Ascending aorta (tissue), 2 donors: ENCODE measurements around the gene PTPRN2. TPM values are rescaled to one million over a fixed set of nuclear protein-coding genes. Genes with fewer than 3 reads are reported as not detected.
"Not testable (repeated sequence)": the region's sequence is repeated elsewhere in the genome, so short reads cannot be mapped to it uniquely, and the experiment has no call there.

Experiments used
- DNase-seq, 2 donors: peaks; one replicate each; pipeline ENCODE4 v3.0.0-alpha.2; 2019; ENCODE audit warnings: low spot score in 2 of 2
- H3K27ac ChIP-seq, 2 donors: fragments of 200-600 bp; sonication (generic); one replicate each; pipeline ENCODE4 v1.5.1; 2016 to 2017; ENCODE audit warnings: mild to moderate bottlenecking in 1 of 2
- H3K27me3 ChIP-seq: fragments of 200-600 bp; sonication (generic); one replicate; pipeline ENCODE4 v1.5.1; 2017
- H3K36me3 ChIP-seq, 2 donors: fragments of 200-600 bp; sonication (generic); one replicate each; pipeline ENCODE4 v1.5.1; 2016
- H3K4me1 ChIP-seq, 2 donors: fragments of 200-600 bp; sonication (generic); one replicate each; pipeline ENCODE4 v1.5.1; 2016 to 2017; ENCODE audit warnings: mild to moderate bottlenecking in 1 of 2
- H3K4me3 ChIP-seq, 2 donors: fragments of 200-600 bp; sonication (generic); one replicate each; pipeline ENCODE4 v1.5.1; 2016 to 2017; ENCODE audit warnings: mild to moderate bottlenecking in 1 of 2
- H3K9me3 ChIP-seq, 2 donors: fragments of 200-600 bp; sonication (generic); one replicate each; pipeline ENCODE4 v1.5.1; 2016
- intact Hi-C: fragments of 100-400 bp; cut with DNase I; formaldehyde crosslinking; loops from one replicate; pipeline ENCODE4 v1.15.1; 2023
- total RNA-seq: library from RNA; depleted of rRNA; stranded (reverse); fragments of >200 nt; gene quantifications from one replicate; pipeline ENCODE4 v1.1.0, GENCODE V29; 2016
- TF ChIP-seq, protein P1 (sequence below), 3 experiments: fragments of 200-600 bp in 2 of 3; fragments of 450-650 bp in 1 of 3; sonication (generic) in 2 of 3; IDR thresholded peaks; one replicate each; pipeline ENCODE4 v1.5.1; 2016 to 2019; ENCODE audit warnings: antibody characterized with exemption in 3 of 3, mild to moderate bottlenecking in 1 of 3, moderate library complexity in 1 of 3

The PTPRN2 gene
- total RNA-seq, 1 donor from 2014 or later: 7.3 TPM

DNA sequence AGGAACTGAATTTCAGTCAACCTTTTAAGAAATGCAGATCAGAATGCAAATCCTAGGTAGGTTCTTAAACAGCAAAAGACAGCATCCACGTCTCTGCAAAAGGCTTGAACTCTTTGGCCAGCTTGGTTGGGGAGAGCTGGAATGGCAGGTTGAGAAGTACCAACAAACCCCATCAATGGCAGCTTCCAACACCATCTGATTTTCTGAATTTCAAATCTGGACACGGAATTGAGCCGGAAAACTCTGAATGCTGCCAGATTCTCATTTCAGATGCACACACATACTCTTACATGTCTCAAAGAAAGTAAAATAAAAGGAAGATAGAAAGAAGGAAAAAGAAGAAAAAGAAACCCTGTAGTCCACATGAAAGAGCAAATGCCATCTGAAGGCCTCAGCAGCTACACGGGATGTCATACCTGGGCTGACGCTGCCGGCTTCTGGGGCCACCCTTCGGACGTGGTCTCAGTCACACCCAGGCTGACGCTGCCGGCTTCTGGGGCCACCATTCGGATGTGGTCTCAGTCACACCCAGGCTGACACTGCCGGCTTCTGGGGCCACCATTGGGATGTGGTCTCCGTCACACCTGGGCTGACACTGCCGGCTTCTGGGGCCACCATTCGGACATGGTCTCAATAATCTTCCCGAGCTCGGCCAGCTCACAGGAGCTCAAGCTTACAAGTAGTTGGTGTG, 165.3 kb downstream of the PTPRN2 start:
- H3K4me3 ChIP-seq: no peak overlapping the region
- no peaks in the 10 kb centered on the region for H3K36me3 ChIP-seq
- no peak for DNase-seq
- H3K27ac ChIP-seq: no peak overlapping the region
- no peaks in the 10 kb centered on the region for H3K27me3 ChIP-seq
- no peaks in the 10 kb centered on the region for H3K4me1 ChIP-seq
- H3K9me3 ChIP-seq: no peaks in the 10 kb centered on the region
- intact Hi-C loops: no loop called here
- TF ChIP-seq, protein P1, sequence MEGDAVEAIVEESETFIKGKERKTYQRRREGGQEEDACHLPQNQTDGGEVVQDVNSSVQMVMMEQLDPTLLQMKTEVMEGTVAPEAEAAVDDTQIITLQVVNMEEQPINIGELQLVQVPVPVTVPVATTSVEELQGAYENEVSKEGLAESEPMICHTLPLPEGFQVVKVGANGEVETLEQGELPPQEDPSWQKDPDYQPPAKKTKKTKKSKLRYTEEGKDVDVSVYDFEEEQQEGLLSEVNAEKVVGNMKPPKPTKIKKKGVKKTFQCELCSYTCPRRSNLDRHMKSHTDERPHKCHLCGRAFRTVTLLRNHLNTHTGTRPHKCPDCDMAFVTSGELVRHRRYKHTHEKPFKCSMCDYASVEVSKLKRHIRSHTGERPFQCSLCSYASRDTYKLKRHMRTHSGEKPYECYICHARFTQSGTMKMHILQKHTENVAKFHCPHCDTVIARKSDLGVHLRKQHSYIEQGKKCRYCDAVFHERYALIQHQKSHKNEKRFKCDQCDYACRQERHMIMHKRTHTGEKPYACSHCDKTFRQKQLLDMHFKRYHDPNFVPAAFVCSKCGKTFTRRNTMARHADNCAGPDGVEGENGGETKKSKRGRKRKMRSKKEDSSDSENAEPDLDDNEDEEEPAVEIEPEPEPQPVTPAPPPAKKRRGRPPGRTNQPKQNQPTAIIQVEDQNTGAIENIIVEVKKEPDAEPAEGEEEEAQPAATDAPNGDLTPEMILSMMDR (IDR thresholded peaks at IDR 0.05): no peak

DNA sequence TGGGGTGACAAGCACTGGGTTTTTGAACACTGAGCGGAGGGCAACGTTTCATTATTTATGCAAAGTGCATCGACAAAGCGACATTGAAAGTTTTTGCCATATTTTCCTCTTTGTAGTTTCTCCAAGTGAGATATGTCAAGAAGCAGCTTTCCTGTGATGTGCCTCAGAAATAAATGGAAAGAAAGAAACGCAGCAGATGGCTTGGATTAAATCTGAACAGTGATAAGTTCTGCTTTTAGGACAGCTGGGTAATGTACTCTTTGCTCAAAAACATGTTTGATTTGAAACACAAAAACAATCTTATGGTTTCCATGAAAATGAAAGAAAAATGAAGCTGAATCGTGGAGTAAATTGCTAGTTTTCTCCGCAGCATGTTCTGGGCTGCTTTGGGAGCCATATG, 166.3 kb downstream of the PTPRN2 start:
- no peaks in the 10 kb centered on the region for H3K27me3 ChIP-seq
- TF ChIP-seq, protein P1 (IDR thresholded peaks at IDR 0.05): no peak
- H3K4me3 ChIP-seq: no peak overlapping the region
- no peaks in the 10 kb centered on the region for H3K36me3 ChIP-seq
- H3K9me3 ChIP-seq: no peaks in the 10 kb centered on the region
- no peak overlapping the region for H3K27ac ChIP-seq
- H3K4me1 ChIP-seq: no peaks in the 10 kb centered on the region
- DNase-seq: no peak
- intact Hi-C loops: no loop called here

DNA sequence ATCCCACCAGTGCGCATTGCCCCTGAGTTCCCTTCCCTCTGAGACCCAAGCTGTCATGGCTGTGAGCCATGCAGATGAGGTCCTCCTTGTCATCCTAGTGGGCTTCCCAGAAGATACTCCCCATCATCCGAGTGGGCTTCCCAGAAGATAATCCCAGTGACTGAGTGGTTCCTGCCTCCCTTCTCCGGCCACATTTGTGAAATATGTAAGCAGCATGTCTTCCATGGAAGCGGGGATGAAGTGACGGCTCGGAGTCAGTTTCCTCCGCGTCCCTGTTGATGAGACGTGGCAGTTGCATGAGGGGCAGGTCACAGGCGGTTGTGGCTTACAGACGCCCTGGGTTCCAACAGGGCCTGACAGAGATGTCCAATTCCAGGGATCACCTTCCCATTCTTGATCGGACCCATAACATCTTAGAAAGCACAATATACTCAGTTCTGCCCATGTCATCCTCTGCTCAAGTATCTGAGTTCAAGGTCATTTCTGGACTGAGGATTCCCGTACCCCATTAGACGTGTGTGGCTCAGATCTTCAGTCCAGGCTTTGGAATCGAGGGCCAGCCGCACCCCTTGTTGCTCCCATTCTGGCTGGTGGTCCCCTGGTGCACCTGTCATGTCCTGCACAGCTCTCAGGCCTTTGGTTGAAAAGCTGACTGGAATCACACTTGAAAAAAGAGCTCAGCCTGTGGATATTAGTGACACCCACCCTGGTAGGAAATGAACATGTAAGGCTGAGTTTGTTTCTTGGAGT, 166.9 kb downstream of the PTPRN2 start:
- no peaks in the 10 kb centered on the region for H3K27me3 ChIP-seq
- H3K36me3 ChIP-seq: no peaks in the 10 kb centered on the region
- H3K27ac ChIP-seq: no peak overlapping the region
- no peak overlapping the region for H3K4me3 ChIP-seq
- TF ChIP-seq, protein P1 (IDR thresholded peaks at IDR 0.05): no peak
- no peaks in the 10 kb centered on the region for H3K9me3 ChIP-seq
- no peaks in the 10 kb centered on the region for H3K4me1 ChIP-seq
- no peak for DNase-seq
- intact Hi-C loops: no loop called here

DNA sequence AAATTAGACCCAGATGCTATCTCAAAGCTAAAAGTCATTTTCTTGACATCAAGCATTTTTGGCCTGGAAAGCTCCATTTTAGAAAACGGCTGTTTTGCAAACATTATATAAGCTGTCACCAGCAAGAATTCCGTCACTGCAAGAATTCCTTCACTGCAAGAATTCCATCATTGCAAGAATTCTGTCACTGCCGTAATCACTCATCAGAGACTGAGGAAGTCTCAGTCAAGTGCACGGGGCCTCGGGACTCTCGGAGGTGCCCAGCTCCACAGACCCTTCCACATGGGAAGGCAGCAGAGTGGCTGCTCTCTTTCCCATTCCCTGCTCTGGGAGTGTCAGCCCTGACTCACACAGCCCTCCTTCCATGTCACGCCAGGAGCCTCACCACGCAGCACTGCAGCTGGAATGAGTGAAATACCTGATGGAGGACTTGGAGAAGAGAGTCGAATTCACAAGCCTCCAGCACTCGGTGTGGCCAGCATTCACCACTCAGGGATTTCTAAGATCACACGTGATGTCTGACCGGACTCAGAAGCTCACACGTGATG, 168.3 kb downstream of the PTPRN2 start:
- TF ChIP-seq, protein P1 (IDR thresholded peaks at IDR 0.05): no peak

DNA sequence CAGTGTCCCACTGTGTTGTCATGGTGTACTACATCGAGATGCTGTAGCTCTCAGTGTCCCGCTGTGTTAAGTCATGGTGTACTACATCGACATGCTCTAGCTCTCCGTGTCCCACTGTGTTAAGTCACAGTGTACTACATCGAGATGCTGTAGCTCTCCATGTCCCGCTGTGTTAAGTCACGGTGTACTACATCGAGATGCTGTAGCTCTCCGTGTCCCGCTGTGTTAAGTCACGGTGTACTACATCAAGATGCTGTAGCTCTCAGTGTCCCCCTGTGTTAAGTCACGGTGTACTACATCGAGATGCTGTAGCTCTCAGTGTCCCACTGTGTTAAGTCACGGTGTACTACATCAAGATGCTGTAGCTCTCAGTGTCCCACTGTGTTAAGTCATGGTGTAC, 169.2 kb downstream of the PTPRN2 start:
- H3K36me3 ChIP-seq, intact Hi-C loops, H3K27ac ChIP-seq, DNase-seq, H3K4me1 ChIP-seq, H3K9me3 ChIP-seq, H3K27me3 ChIP-seq, H3K4me3 ChIP-seq: not testable (repeated sequence)

More for the DNA sequence above, 168.3 kb downstream of the PTPRN2 start:
- DNase-seq: no peak
- no peaks in the 10 kb centered on the region for H3K9me3 ChIP-seq
- H3K4me3 ChIP-seq: no peak overlapping the region
- intact Hi-C loops: no loop called here
- H3K36me3 ChIP-seq: no peaks in the 10 kb centered on the region
- H3K27ac ChIP-seq: no peak overlapping the region
- H3K4me1 ChIP-seq: no peaks in the 10 kb centered on the region
- H3K27me3 ChIP-seq: no peaks in the 10 kb centered on the region

DNA sequence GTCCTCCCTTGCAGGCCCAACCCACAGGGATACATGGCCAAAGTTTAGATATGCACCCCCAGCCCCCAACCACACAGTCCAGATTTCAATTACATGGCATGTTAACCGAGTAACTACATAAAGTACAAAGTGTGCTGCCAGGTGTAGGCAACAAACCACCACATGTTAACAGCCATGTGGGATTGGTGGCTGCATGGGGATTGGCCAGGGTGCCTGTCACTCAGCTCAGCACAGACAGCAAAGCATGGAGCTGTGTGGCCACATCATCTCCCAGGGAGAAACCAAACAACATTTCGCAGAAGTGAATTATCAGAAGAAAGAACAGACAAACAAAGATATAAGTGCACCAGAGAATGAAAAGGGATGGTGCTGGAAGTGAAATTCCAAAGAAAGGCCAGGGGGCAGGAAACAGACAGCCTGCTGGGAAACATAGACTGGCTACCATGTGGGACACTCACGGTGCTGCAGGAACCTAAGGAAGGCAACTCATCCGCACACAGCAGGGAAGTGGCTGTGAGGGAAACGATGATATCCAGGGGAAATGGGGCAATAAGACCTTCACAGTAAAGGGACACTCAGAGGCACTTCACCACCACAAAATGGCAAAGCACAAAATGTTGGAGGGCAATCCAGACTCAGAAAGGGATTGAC, 171.2 kb downstream of the PTPRN2 start:
- no peak overlapping the region for H3K27ac ChIP-seq
- no peaks in the 10 kb centered on the region for H3K36me3 ChIP-seq
- no peak overlapping the region for H3K4me3 ChIP-seq
- intact Hi-C loops: no loop called here
- DNase-seq: no peak
- no peaks in the 10 kb centered on the region for H3K4me1 ChIP-seq
- no peaks in the 10 kb centered on the region for H3K27me3 ChIP-seq
- TF ChIP-seq, protein P1 (IDR thresholded peaks at IDR 0.05): no peak
- H3K9me3 ChIP-seq: no peaks in the 10 kb centered on the region
